PC-9 (cell line): ENCODE data around the gene SARNP. TPM values are rescaled to one million over a fixed set of nuclear protein-coding genes. Genes with fewer than 3 reads are reported as not detected.

Source experiments
- BruUV-seq: library from RNA; stranded (reverse); fragments of 400-500 nt; replicated peaks from 2 replicates; lab custom pipeline; 2021; lab: Mats Ljungman, UMichigan
- CTCF ChIA-PET: fragments of 300-600 bp; sonication (Branson Sonifier 250); formaldehyde crosslinking; loops from one replicate; lab custom pipeline; 2022; ENCODE audit warnings: antibody characterized with exemption; lab: Charles Lee
- POLR2A ChIA-PET: fragments of 300-600 bp; sonication (Branson Sonifier 250); formaldehyde crosslinking; loops from one replicate; lab custom pipeline; 2022; ENCODE audit warnings: antibody characterized with exemption; ENCODE audit not compliant: unreplicated experiment; lab: Charles Lee
- DNase-seq, 2 experiments: peaks; one replicate each; pipeline versions ENCODE4 v3.0.0 to v3.0.0-alpha.2; 2015 to 2022; ENCODE audit warnings: mixed read lengths in 1 of 2
- H2AFZ ChIP-seq: fragments of 200-600 bp; sonication (generic); 2 replicates; pipeline ENCODE4 v1.8.1; 2017; ENCODE audit warnings: antibody characterized with exemption
- H3F3A ChIP-seq: fragments of 200-600 bp; sonication (generic); 2 replicates; pipeline ENCODE4 v1.8.1; 2017; ENCODE audit warnings: antibody characterized with exemption, mild to moderate bottlenecking, low read depth; ENCODE audit not compliant: insufficient read depth
- H3K27ac ChIP-seq: fragments of 200-600 bp; sonication (generic); 2 replicates; pipeline ENCODE4 v1.6.1; 2016; ENCODE audit warnings: mixed run types
- H3K27me3 ChIP-seq: fragments of 200-600 bp; sonication (generic); 2 replicates; pipeline ENCODE4 v1.6.1; 2016; ENCODE audit warnings: low read depth, mixed run types; ENCODE audit not compliant: insufficient read depth
- H3K36me3 ChIP-seq: fragments of 200-600 bp; sonication (generic); 2 replicates; pipeline ENCODE4 v1.6.1; 2016; ENCODE audit warnings: low read depth, mixed run types
- H3K4me1 ChIP-seq: fragments of 200-600 bp; sonication (generic); replicated peaks from 2 replicates; pipeline ENCODE4 v1.6.1; 2016; ENCODE audit warnings: mixed run types; ENCODE audit not compliant: insufficient read depth
- H3K4me2 ChIP-seq: fragments of 200-600 bp; sonication (generic); 2 replicates; pipeline ENCODE4 v1.6.1; 2017; ENCODE audit warnings: mixed run types
- H3K4me3 ChIP-seq: fragments of 200-600 bp; sonication (generic); 2 replicates; pipeline ENCODE4 v1.6.1; 2016; ENCODE audit warnings: mixed run types
- H3K79me2 ChIP-seq: fragments of 200-600 bp; sonication (generic); 2 replicates; pipeline ENCODE4 v1.6.1; 2017; ENCODE audit warnings: low read depth, mixed run types
- H3K9me2 ChIP-seq: fragments of 200-600 bp; sonication (generic); 2 replicates; pipeline ENCODE4 v1.8.1; 2017; ENCODE audit warnings: mild to moderate bottlenecking; ENCODE audit not compliant: insufficient read depth
- H3K9me3 ChIP-seq: fragments of 200-600 bp; sonication (generic); 2 replicates; pipeline ENCODE4 v1.8.1; 2016; ENCODE audit warnings: low read depth; ENCODE audit not compliant: insufficient read depth
- H4K20me1 ChIP-seq: fragments of 200-600 bp; sonication (generic); 2 replicates; pipeline ENCODE4 v1.8.1; 2017; ENCODE audit not compliant: insufficient read depth
- EZH2 ChIP-seq: fragments of 200-600 bp; sonication (generic); IDR thresholded peaks from 2 replicates; pipeline ENCODE4 v1.8.0; 2017; ENCODE audit warnings: antibody characterized with exemption, low read depth
- intact Hi-C: fragments of 100-400 bp; cut with micrococcal nuclease; formaldehyde crosslinking; loops from one replicate; pipeline ENCODE4 v1.10.0; 2022; ENCODE audit not compliant: unreplicated experiment
- total RNA-seq: library from RNA; stranded (reverse); gene quantifications from 2 replicates; pipeline ENCODE4 v1.2.3, GENCODE V29; 2021
- TF ChIP-seq, protein P1 (sequence below): fragments of 200-600 bp; sonication (generic); conservative IDR thresholded peaks from 2 replicates; pipeline ENCODE4 v1.6.1; 2017; ENCODE audit warnings: mixed run types, antibody characterized with exemption, mild to moderate bottlenecking, moderate library complexity

SARNP gene
- total RNA-seq, 1 experiment from 2014 or later: 74.8 TPM

- H4K20me1 ChIP-seq: no peaks in the 10 kb centered on the region
- H3F3A ChIP-seq: peaks cover 13% of the 10 kb centered on the region; the same call in 1 of the 2 replicates
- no peaks in the 10 kb centered on the region for H3K9me2 ChIP-seq
- no peak overlapping the region for H3K4me3 ChIP-seq
- no TSS peak for BruUV-seq
- ChIA-PET POLR2A (no interaction called here), CTCF (interaction anchor here (0.6 kb wide), 1 partner anchor 140 kb away, joined by 8 read pairs; no protein-coding TSS in a partner anchor)
- H3K27ac ChIP-seq: no peak overlapping the region
- H2AFZ ChIP-seq: no peak overlapping the region
- no peaks in the 10 kb centered on the region for H3K79me2 ChIP-seq
- H3K27me3 ChIP-seq: no peaks in the 10 kb centered on the region
- H3K36me3 ChIP-seq: no peaks in the 10 kb centered on the region
- H3K4me2 ChIP-seq: no peak overlapping the region
- no peak for DNase-seq
- TF ChIP-seq EZH2: no peak
- TF ChIP-seq, protein P1, sequence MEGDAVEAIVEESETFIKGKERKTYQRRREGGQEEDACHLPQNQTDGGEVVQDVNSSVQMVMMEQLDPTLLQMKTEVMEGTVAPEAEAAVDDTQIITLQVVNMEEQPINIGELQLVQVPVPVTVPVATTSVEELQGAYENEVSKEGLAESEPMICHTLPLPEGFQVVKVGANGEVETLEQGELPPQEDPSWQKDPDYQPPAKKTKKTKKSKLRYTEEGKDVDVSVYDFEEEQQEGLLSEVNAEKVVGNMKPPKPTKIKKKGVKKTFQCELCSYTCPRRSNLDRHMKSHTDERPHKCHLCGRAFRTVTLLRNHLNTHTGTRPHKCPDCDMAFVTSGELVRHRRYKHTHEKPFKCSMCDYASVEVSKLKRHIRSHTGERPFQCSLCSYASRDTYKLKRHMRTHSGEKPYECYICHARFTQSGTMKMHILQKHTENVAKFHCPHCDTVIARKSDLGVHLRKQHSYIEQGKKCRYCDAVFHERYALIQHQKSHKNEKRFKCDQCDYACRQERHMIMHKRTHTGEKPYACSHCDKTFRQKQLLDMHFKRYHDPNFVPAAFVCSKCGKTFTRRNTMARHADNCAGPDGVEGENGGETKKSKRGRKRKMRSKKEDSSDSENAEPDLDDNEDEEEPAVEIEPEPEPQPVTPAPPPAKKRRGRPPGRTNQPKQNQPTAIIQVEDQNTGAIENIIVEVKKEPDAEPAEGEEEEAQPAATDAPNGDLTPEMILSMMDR: no peak
- peaks cover 18% of the 10 kb centered on the region for H3K4me1 ChIP-seq
- no peaks in the 10 kb centered on the region for H3K9me3 ChIP-seq
- intact Hi-C loops: no loop called here
These were observed 83.7 kb downstream of the SARNP start for GRCh38 chr12:55733858-55734257.

- Histone ChIP-seq H2AFZ (no peak overlapping the region), H3K4me1 (peaks cover 13% of the 10 kb centered on the region), H3K9me2 (no peaks in the 10 kb centered on the region), H4K20me1 (no peaks in the 10 kb centered on the region), H3K4me2 (no peak overlapping the region), H3K4me3 (no peak overlapping the region), H3K9me3 (no peaks in the 10 kb centered on the region), H3K79me2 (peaks cover 2% of the 10 kb centered on the region), H3K36me3 (no peaks in the 10 kb centered on the region), H3F3A (peaks cover 13% of the 10 kb centered on the region; the same call in 1 of the 2 replicates), H3K27ac (no peak overlapping the region), H3K27me3 (no peaks in the 10 kb centered on the region)
- BruUV-seq: no TSS peak
- intact Hi-C loops: no loop called here
- no peak for DNase-seq
- no peak for TF ChIP-seq EZH2
- TF ChIP-seq, protein P1: no peak
- ChIA-PET POLR2A (no interaction called here), CTCF (no interaction called here)
These were observed 84.4 kb downstream of the SARNP start for GRCh38 chr12:55733021-55733555.

GRCh38 chr12:55732288-55732687 lies 85.2 kb downstream of the SARNP start:
- H3K9me3 ChIP-seq: no peaks in the 10 kb centered on the region
- H3K4me3 ChIP-seq: no peak overlapping the region
- H2AFZ ChIP-seq: no peak overlapping the region
- POLR2A ChIA-PET: no interaction called here
- H3K27ac ChIP-seq: no peak overlapping the region
- BruUV-seq: no TSS peak
- no peaks in the 10 kb centered on the region for H3K36me3 ChIP-seq
- intact Hi-C loops: no loop called here
- H3F3A ChIP-seq: peaks cover 18% of the 10 kb centered on the region; the same call in 1 of the 2 replicates
- DNase-seq: no peak
- CTCF ChIA-PET: no interaction called here
- peaks cover 12% of the 10 kb centered on the region for H3K4me1 ChIP-seq
- no peaks in the 10 kb centered on the region for H3K27me3 ChIP-seq
- no peaks in the 10 kb centered on the region for H3K9me2 ChIP-seq
- H3K4me2 ChIP-seq: no peak overlapping the region
- H4K20me1 ChIP-seq: peaks cover 4% of the 10 kb centered on the region
- TF ChIP-seq EZH2: no peak
- TF ChIP-seq, protein P1: no peak
- peaks cover 10% of the 10 kb centered on the region for H3K79me2 ChIP-seq
